SK-N-SH treated with all-trans-retinoic acid at 6 μM for 48 hours (cell line): ENCODE results near the gene NUMBL.

Experiments used
- ATAC-seq: fragments of 200-7000 bp; cut with Tn5 transposase; 3 replicates; pipeline ENCODE4 v1.9.1; 2020; ENCODE audit warnings: mild to moderate bottlenecking, moderate library complexity
- ARNTL ChIP-seq: fragments of 450-650 bp; formaldehyde crosslinking; IDR thresholded peaks from 2 replicates; pipeline ENCODE4 v1.5.0; 2020; ENCODE audit warnings: low read depth, mild to moderate bottlenecking, moderate library complexity, borderline replicate concordance
- BACH2 ChIP-seq: fragments of 250-450 bp; sonication (Bioruptor Pico); IDR thresholded peaks from 2 replicates; pipeline ENCODE4 v1.9.0; 2021; ENCODE audit warnings: mild to moderate bottlenecking, borderline replicate concordance
- CREB5 ChIP-seq: fragments of 250-450 bp; sonication (Bioruptor Pico); IDR thresholded peaks from 2 replicates; pipeline ENCODE4 v1.5.1; 2020; ENCODE audit warnings: low read depth, mild to moderate bottlenecking, moderate library complexity
- CSDC2 ChIP-seq: fragments of 250-450 bp; sonication (Bioruptor Pico); IDR thresholded peaks from 2 replicates; pipeline ENCODE4 v1.5.0; 2020; ENCODE audit warnings: mild to moderate bottlenecking, moderate library complexity
- CSRNP3 ChIP-seq: fragments of 250-450 bp; sonication (Bioruptor Pico); IDR thresholded peaks from 2 replicates; pipeline ENCODE4 v1.5.1; 2021; ENCODE audit warnings: mild to moderate bottlenecking, moderate library complexity
- ESRRG ChIP-seq: fragments of 250-450 bp; sonication (Bioruptor Pico); IDR thresholded peaks from 2 replicates; pipeline ENCODE4 v1.6.1; 2021; ENCODE audit warnings: mild to moderate bottlenecking
- GLIS3 ChIP-seq: fragments of 250-450 bp; sonication (Bioruptor Pico); IDR thresholded peaks from 2 replicates; pipeline ENCODE4 v1.5.0; 2020; ENCODE audit warnings: mild to moderate bottlenecking, moderate library complexity
- ISL1 ChIP-seq: fragments of 250-450 bp; sonication (Bioruptor Pico); IDR thresholded peaks from 2 replicates; pipeline ENCODE4 v2.1.2; 2022; ENCODE audit warnings: mild to moderate bottlenecking, moderate library complexity
- OSR1 ChIP-seq: fragments of 250-450 bp; sonication (Bioruptor Pico); IDR thresholded peaks from 2 replicates; pipeline ENCODE4 v1.8.0; 2022; ENCODE audit warnings: moderate library complexity, mild to moderate bottlenecking, inconsistent platforms
- PATZ1 ChIP-seq: fragments of 250-450 bp; sonication (Bioruptor Pico); IDR thresholded peaks from 2 replicates; pipeline ENCODE4 v1.8.0; 2020; ENCODE audit warnings: mild to moderate bottlenecking, moderate library complexity, borderline replicate concordance
- POU6F1 ChIP-seq: fragments of 250-450 bp; sonication (Bioruptor Pico); IDR thresholded peaks from 2 replicates; pipeline ENCODE4 v1.8.0; 2021; ENCODE audit warnings: low read depth, mild to moderate bottlenecking, moderate library complexity, borderline replicate concordance
- PPARA ChIP-seq: fragments of 250-450 bp; sonication (Bioruptor Pico); IDR thresholded peaks from 2 replicates; pipeline ENCODE4 v1.5.0; 2020; ENCODE audit warnings: mild to moderate bottlenecking, borderline replicate concordance
- RARB ChIP-seq: fragments of 250-450 bp; sonication (Bioruptor Pico); IDR thresholded peaks from 2 replicates; pipeline ENCODE4 v1.8.0; 2021; ENCODE audit warnings: mild to moderate bottlenecking, moderate library complexity
- SNAI2 ChIP-seq: fragments of 250-450 bp; sonication (Bioruptor Pico); IDR thresholded peaks from 2 replicates; pipeline ENCODE4 v1.5.0; 2020; ENCODE audit warnings: mild to moderate bottlenecking, moderate library complexity
- TCF4 ChIP-seq: fragments of 250-450 bp; sonication (Bioruptor Pico); IDR thresholded peaks from 2 replicates; pipeline ENCODE4 v1.8.0; 2021; ENCODE audit warnings: mild to moderate bottlenecking, moderate library complexity, borderline replicate concordance
- TOX ChIP-seq: fragments of 250-450 bp; sonication (Bioruptor Pico); IDR thresholded peaks from 2 replicates; pipeline ENCODE4 v1.8.0; 2021; ENCODE audit warnings: mild to moderate bottlenecking, moderate library complexity, borderline replicate concordance
- TSHZ2 ChIP-seq: fragments of 250-450 bp; sonication (Bioruptor Pico); IDR thresholded peaks from 2 replicates; pipeline ENCODE4 v1.5.0; 2020; ENCODE audit warnings: mild to moderate bottlenecking, moderate library complexity
- ZFP3 ChIP-seq: fragments of 250-450 bp; sonication (Bioruptor Pico); IDR thresholded peaks from 2 replicates; pipeline ENCODE4 v1.5.0; 2020; ENCODE audit warnings: mild to moderate bottlenecking, moderate library complexity
- ZFP30 ChIP-seq: fragments of 450-650 bp; formaldehyde crosslinking; IDR thresholded peaks from 2 replicates; pipeline ENCODE4 v1.5.0; 2022; ENCODE audit warnings: mild to moderate bottlenecking, moderate library complexity
- ZNF70 ChIP-seq: fragments of 450-650 bp; formaldehyde crosslinking; IDR thresholded peaks from 2 replicates; pipeline ENCODE4 v1.5.0; 2020; ENCODE audit warnings: mild to moderate bottlenecking, moderate library complexity
- ZNF8 ChIP-seq: fragments of 450-650 bp; formaldehyde crosslinking; IDR thresholded peaks from 2 replicates; pipeline ENCODE4 v1.5.0; 2020; ENCODE audit warnings: mild to moderate bottlenecking, moderate library complexity

The NUMBL gene

GRCh38 chr19:40721936-40722661 is 31.6 kb upstream of the NUMBL start:
- TF ChIP-seq ZNF70 (CRISPR knock-in tag) = no peak
- no peak for TF ChIP-seq BACH2 (CRISPR knock-in tag)
- TF ChIP-seq ZFP3 (CRISPR knock-in tag) = no peak
- no peak for ATAC-seq

- ATAC-seq = no peak
- TF ChIP-seq BACH2 (CRISPR knock-in tag) (no peak), GLIS3 (CRISPR knock-in tag) (no peak), ESRRG (CRISPR knock-in tag) (no peak), PPARA (CRISPR knock-in tag) (no peak), ZFP30 (CRISPR knock-in tag) (no peak), ZNF8 (CRISPR knock-in tag) (no peak), ZFP3 (CRISPR knock-in tag) (no peak), TSHZ2 (CRISPR knock-in tag) (no peak), ZNF70 (CRISPR knock-in tag) (no peak), ARNTL (CRISPR knock-in tag) (no peak), CSRNP3 (no peak), TOX (CRISPR knock-in tag) (no peak), OSR1 (no peak), POU6F1 (CRISPR knock-in tag) (no peak), PATZ1 (CRISPR knock-in tag) (no peak), CSDC2 (CRISPR knock-in tag) (no peak), SNAI2 (CRISPR knock-in tag) (no peak), CREB5 (no peak)
- TF ChIP-seq, all 23 proteins: peak for 0
Observed at GRCh38 chr19:40721140-40721486, 30.7 kb upstream of the NUMBL start.

GRCh38 chr19:40719414-40719894 is 29.0 kb upstream of the NUMBL start:
- ATAC-seq = no peak
- TF ChIP-seq RARB (CRISPR knock-in tag) (no peak), PPARA (CRISPR knock-in tag) (no peak), TCF4 (CRISPR knock-in tag) (no peak), ZNF70 (CRISPR knock-in tag) (no peak), POU6F1 (CRISPR knock-in tag) (no peak), SNAI2 (CRISPR knock-in tag) (no peak), ZFP30 (CRISPR knock-in tag) (no peak), OSR1 (no peak), PATZ1 (CRISPR knock-in tag) (no peak), ISL1 (CRISPR knock-in tag) (no peak), ARNTL (CRISPR knock-in tag) (no peak)
